Astrocyte of the cerebellum (primary cell): Measurements from ENCODE around the gene LIPK.

ENCODE experiments used
- DNase-seq: peaks from one replicate; pipeline ENCODE4 v3.0.0-alpha.2; 2011; ENCODE audit warnings: low read depth
- H3K4me3 ChIP-seq: 2 replicates; pipeline ENCODE4 v1.5.1; 2011; ENCODE audit warnings: mild to moderate bottlenecking, low read depth, low read length, moderate library complexity
- CTCF ChIP-seq: IDR thresholded peaks from 2 replicates; pipeline ENCODE4 v1.5.1; 2012; ENCODE audit warnings: low read length, low read depth, moderate library complexity, mild to moderate bottlenecking; ENCODE audit errors: missing control alignments
- in situ Hi-C: cut with HindIII; loops from 2 replicates; pipeline ENCODE4 v1.10.0; 2017; ENCODE audit warnings: low sequenced_read_pairs

Gene LIPK

GRCh38 chr10:88664142-88664541 lies 41.9 kb upstream of the LIPK start, which contains the start of gene LIPF:
LIPF (plus strand) TSS chr10:88664442; CDS start chr10:88667298, 2,856 bp downstream.
- DNase-seq: no peak
- in situ Hi-C loops: no loop called here
- no peak for TF ChIP-seq CTCF
- no peak within 1 kb of the TSS for H3K4me3 ChIP-seq

- DNase-seq: no peak
- in situ Hi-C loops: no loop called here
- TF ChIP-seq CTCF: no peak
- H3K4me3 ChIP-seq: no peak overlapping the region
Measured at GRCh38 chr10:88668465-88668864, 37.6 kb upstream of the LIPK start.

GRCh38 chr10:88670497-88670896 lies 35.6 kb upstream of the LIPK start:
- no peak overlapping the region for H3K4me3 ChIP-seq
- DNase-seq: no peak
- in situ Hi-C loops: no loop called here
- TF ChIP-seq CTCF: no peak

- no peak overlapping the region for H3K4me3 ChIP-seq
- in situ Hi-C loops: no loop called here
- no peak for TF ChIP-seq CTCF
- peak; percentile 13 for DNase-seq
Measured at GRCh38 chr10:88672041-88672440, 34.0 kb upstream of the LIPK start.

- no peak for TF ChIP-seq CTCF
- DNase-seq: no peak
- in situ Hi-C loops: no loop called here
- H3K4me3 ChIP-seq: no peak overlapping the region
Measured at GRCh38 chr10:88676283-88677060, 29.6 kb upstream of the LIPK start.

- no peak for DNase-seq
- no peak overlapping the region for H3K4me3 ChIP-seq
- no peak for TF ChIP-seq CTCF
- in situ Hi-C loops: loop anchor here (5.0 kb wide), 1 partner anchor 44 kb away; no protein-coding TSS in a partner anchor
Measured at GRCh38 chr10:88680958-88681357, 25.1 kb upstream of the LIPK start.
